GM10248 (cell line): ENCODE data around the gene NKD2.

Experiments
- CTCF ChIA-PET: fragments of 300-600 bp; sonication (Branson Sonifier 250); formaldehyde crosslinking; extraction: SDS; loops from one replicate; lab custom pipeline; 2021; ENCODE audit warnings: antibody characterized with exemption; lab: Yijun Ruan, JAX
- POLR2A ChIA-PET: fragments of 350-650 bp; sonication (Branson Sonifier 250); formaldehyde crosslinking; extraction: SDS; loops from one replicate; lab custom pipeline; 2020; ENCODE audit warnings: antibody characterized with exemption; lab: Yijun Ruan, JAX
- DNase-seq: peaks from one replicate; pipeline ENCODE4 v3.0.0; 2012; ENCODE audit errors: extremely low spot score
- TF ChIP-seq, protein P1 (sequence below): IDR thresholded peaks from 2 replicates; pipeline ENCODE4 v1.5.1; 2012; ENCODE audit warnings: mild to moderate bottlenecking, low read depth; ENCODE audit errors: extremely low read depth, missing control alignments, control extremely low read depth

The NKD2 gene

GRCh38 chr5:1088031-1088430 lies 79.4 kb downstream of the NKD2 start:
- ChIA-PET CTCF (no interaction called here), POLR2A (no interaction called here)
- DNase-seq, result no peak
- TF ChIP-seq, protein P1, sequence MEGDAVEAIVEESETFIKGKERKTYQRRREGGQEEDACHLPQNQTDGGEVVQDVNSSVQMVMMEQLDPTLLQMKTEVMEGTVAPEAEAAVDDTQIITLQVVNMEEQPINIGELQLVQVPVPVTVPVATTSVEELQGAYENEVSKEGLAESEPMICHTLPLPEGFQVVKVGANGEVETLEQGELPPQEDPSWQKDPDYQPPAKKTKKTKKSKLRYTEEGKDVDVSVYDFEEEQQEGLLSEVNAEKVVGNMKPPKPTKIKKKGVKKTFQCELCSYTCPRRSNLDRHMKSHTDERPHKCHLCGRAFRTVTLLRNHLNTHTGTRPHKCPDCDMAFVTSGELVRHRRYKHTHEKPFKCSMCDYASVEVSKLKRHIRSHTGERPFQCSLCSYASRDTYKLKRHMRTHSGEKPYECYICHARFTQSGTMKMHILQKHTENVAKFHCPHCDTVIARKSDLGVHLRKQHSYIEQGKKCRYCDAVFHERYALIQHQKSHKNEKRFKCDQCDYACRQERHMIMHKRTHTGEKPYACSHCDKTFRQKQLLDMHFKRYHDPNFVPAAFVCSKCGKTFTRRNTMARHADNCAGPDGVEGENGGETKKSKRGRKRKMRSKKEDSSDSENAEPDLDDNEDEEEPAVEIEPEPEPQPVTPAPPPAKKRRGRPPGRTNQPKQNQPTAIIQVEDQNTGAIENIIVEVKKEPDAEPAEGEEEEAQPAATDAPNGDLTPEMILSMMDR, result no peak
